8988T (cell line): Measurements from ENCODE around the gene MMD.
"Not testable (repeated sequence)": the region's sequence is repeated elsewhere in the genome, so short reads cannot be mapped to it uniquely, and the experiment has no call there.

Experiments
- DNase-seq: peaks from one replicate; pipeline ENCODE4 v3.0.0; 2011

Gene MMD

GRCh38 chr17:55391244-55391757 is 30.3 kb downstream of the MMD start:
- no peak for DNase-seq

GRCh38 chr17:55390364-55390977 is 31.2 kb downstream of the MMD start:
- DNase-seq, result no peak

DNA sequence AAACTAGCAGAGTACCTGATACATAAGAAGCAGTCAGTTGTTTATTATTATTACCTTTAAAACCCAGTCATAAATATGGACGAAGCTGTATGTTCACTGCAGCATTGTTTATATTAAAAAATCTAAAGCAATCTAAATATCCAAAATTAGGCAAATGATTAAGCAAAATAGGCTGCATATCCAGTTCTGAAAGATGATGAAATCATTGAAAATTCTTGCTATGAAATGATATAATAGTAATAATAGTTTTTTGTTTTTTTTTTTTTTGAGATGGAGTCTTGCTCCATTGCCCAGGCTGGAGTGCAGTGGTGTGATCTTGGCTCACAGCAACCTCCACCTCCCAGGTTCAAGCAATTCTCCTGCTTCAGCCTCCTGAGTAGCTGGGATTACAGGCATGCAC is 31.9 kb downstream of the MMD start:
- DNase-seq, result not testable (repeated sequence)

- DNase-seq, result no peak
Observed at GRCh38 chr17:55388842-55389241, 32.8 kb downstream of the MMD start.

DNA sequence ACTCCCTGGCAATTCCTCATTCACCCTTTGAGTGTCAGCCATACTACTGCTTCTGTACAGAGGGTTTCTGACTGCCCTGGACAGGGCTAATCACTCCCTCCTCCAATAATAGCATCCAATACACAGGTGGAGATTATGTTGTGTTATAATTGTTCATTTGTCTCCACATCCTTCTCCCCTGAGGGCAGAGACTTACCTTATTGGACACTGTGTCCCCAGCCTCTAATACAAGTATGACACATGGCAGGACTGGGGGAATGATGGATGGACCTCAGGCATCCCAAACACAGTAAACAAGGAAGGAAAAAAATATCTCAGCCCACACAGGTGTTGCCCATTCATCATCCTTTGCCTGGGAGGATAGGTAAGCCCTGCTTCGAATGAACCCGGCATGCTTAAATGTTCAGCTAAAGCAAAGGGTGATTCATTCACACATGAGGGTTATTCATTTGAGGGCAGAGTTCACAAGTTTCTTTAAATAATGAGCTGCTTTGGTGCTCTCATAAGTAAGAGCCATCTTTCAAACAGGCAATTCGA is 34.8 kb downstream of the MMD start:
- DNase-seq, result no peak

GRCh38 chr17:55384643-55385232 is 36.9 kb downstream of the MMD start:
- DNase-seq, result no peak

DNA sequence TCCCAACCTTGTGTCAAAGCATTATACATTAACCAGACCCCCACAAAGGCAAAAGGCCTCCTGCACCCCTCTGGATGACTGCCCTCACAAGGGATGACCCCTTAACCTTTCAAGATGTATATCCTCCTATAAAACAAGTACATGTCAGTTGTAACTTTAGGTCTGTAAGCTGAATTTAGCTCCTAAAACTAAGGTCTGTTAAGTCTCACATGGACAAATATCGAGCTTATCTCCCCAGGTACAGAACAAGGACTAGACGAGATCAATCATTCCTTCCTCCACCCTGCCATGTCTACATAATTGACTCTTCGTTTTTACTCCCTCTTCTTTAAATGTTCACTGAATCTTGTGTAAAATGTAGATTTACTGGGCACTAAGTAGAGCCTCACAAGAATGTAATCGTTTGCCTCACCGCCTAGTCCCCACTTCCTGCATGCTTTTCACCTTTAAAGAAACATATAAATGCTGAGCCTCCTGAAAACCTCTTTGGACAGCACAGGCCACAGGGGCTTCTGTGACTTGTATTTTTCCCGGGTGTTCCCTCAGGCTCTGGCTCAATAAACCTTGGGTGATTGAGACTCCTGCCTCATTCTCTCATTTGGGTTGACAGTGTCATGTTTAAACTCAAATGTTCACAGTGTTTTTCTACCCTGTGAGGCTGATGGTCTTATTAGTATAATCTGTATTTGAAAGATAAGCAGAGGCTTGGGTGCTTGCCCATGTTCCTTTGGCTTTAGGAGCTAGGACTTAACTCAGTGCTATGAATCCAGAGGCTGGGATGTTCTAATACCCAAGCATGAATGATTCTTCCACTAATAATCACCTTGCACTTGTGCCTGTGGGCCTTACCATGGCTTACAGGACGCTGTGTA is 37.6 kb downstream of the MMD start:
- no peak for DNase-seq

DNA sequence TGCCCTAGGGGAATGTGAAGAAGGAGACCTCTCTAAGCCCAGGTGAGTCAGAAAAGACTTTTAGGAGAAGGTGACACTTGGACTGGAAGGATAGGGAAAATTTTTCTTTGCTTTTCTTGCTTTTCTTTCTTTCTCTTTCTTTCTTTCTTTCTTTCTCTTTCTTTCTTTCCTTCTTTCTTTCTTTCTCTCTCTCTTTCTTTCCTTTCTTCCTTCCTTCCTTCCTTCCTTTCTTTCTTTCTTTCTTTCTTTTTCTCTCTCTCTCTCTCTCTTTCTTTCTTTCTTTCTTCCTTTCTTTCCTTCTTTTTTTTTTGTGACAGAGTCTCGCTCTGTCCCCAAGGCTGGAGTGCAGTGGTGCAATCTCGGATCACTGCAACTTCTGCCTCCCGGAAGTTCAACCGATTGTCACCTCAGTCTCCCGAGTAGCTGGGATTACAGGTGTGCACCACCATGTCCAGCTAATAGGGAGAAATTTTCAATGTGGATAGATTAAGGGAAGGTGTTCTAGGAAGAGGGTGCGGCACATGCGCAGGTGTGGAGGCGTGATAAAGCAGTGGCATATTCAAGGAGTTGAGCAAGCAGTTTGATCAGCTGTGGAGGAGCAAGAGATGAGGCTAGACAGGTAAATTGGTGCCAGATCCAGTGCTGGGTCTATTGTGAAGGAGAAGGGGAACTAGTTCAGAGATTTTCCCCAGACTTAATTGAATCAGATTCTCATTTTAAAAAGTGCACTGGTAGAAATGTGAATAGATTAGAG is 40.4 kb downstream of the MMD start:
- no peak for DNase-seq

GRCh38 chr17:55377671-55378275 is 43.9 kb downstream of the MMD start:
- DNase-seq, result no peak

GRCh38 chr17:55368706-55369105 is 52.9 kb downstream of the MMD start:
- no peak for DNase-seq

GRCh38 chr17:55366020-55366481 is 55.6 kb downstream of the MMD start:
- no peak for DNase-seq

DNA sequence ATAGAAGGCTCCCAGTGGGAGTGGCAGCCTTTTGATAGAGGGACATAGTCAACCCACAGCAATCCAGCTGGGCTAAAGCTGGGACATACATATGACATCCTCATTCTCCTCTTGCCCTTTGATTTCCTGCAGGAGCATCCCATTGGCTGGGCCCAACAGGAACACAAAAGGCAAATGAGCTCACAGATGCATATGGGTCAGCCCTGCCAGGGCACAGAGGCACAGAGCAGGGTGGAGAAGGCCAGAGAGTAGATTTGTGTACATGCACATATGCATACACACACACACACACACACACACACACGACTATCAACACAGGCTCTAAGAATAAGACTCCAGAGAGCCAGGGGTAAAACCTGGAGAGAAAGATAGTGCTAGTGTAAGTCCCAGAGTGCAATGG is 58.6 kb downstream of the MMD start:
- DNase-seq, result no peak

- no peak for DNase-seq
Observed at GRCh38 chr17:55360971-55361370, 60.7 kb downstream of the MMD start.

- DNase-seq, result peak; percentile 25
Observed at GRCh38 chr17:55356434-55357328, 65.0 kb downstream of the MMD start.

- DNase-seq, result no peak
Observed at GRCh38 chr17:55354941-55355340, 66.7 kb downstream of the MMD start.

GRCh38 chr17:55354010-55354409 is 67.6 kb downstream of the MMD start:
- no peak for DNase-seq

DNA sequence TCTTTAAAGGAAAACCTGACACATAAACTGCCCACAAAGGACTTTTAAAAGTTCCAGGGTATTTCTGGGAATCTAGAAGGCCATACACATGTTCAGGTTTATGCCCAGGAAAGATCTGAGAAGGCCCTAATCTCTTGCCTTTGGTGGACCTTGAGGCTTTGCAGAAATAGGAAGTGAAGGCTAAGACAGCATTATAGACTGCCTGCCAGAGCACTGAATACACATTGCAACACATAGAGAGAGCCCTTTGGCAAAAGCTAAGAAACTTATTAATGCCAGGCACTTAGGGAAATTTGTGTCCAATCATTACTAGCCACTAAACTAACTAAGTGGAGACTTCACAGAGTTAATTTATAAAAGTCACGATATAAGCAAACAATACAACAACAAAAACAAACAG is 70.4 kb downstream of the MMD start:
- DNase-seq, result no peak

- DNase-seq, result no peak
Observed at GRCh38 chr17:55350825-55351205, 70.8 kb downstream of the MMD start.

DNA sequence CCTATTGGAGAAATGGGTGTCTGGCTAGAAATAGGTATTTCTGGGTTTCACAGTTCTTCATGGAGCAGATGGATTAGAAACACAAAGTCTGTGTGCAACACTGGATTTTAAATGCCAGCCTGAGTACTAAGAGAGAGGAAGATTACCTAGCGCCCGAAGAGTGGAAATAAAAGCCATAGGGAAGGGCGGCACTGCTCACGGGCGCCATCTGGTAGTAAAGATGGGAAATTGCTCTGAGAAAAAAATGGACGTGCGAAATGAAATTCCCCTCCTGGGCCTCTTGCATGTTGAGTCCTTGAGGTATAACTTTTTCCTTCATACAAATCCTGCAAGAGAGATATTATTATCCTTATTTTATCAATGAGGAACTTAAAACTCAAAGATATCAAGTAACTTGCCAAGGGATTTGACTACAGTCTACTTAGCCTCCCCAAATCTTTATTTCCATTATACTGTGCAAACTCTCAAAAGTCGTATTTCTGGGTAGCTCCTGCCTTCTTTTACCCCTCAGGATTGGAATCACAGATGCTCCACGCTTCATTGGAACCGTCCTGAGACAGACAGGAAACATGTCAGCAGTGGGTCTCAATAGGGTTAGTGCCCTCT is 72.8 kb downstream of the MMD start:
- no peak for DNase-seq

GRCh38 chr17:55347341-55347740 is 74.3 kb downstream of the MMD start:
- no peak for DNase-seq

DNA sequence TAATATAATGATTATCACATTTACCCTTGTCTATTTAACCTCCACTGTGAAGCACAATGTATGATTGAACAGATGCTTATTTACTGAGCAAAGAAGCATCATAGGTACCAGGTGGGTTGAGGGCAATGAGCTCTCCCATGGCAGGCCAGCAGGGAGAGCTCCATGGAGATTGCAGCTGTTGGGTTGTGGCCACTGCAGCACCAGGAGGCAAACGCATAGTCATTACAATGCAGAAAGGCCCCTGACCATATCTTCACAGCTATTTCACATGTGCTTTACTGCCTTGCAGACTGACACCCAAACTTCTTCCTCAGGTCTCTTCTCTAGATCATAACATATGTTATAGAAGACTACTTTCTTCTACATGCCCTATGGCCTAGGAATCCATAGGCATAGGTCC is 75.0 kb downstream of the MMD start:
- no peak for DNase-seq
